Measurements from ENCODE around the gene DENND11. TPM values are rescaled to one million over a fixed set of nuclear protein-coding genes. Genes with fewer than 3 reads are reported as not detected.

The DENND11 gene
- polyA plus RNA-seq, 1 of the 3 experiments (the other 2 are of a cell fraction): 5.5 TPM

- WGBS (ENCODE audit: low lambda C conversion rate): 83% methylated on average over 1 of the region's 1 CpG
- no peak overlapping the region for H3K27ac ChIP-seq (ENCODE audit: low read depth in 2 of 2, low read length in 1 of 2)
- H3K27me3 ChIP-seq (ENCODE audit: insufficient read depth): no peaks in the 10 kb centered on the region
- TF ChIP-seq ZBTB33 (IDR thresholded peaks at IDR 0.05; ENCODE audit: borderline replicate concordance, low read depth): no peak
- TF ChIP-seq POLR2AphosphoS5 (IDR thresholded peaks at IDR 0.05; ENCODE audit: low read depth, low read length): no peak
- no peak for TF ChIP-seq YY1 (IDR thresholded peaks at IDR 0.05; ENCODE audit: low read depth)
- TF ChIP-seq IRF3 (IDR thresholded peaks at IDR 0.05; ENCODE audit: low read depth, low read length): no peak
- TF ChIP-seq NRF1 (IDR thresholded peaks at IDR 0.05; ENCODE audit: low read depth, low read length): no peak
- no peak for TF ChIP-seq GABPA (IDR thresholded peaks at IDR 0.05; ENCODE audit: low read depth)
- TF ChIP-seq SMC3 (IDR thresholded peaks at IDR 0.05; ENCODE audit: low read depth, low read length): no peak
- TF ChIP-seq FOXJ3 (CRISPR knock-in tag; IDR thresholded peaks at IDR 0.05): no peak
- TF ChIP-seq MEF2A (IDR thresholded peaks at IDR 0.05; ENCODE audit: borderline replicate concordance, low read depth): no peak
- TF ChIP-seq TAF1 (IDR thresholded peaks at IDR 0.05; ENCODE audit: borderline replicate concordance, low read depth, low read length): no peak
- TF ChIP-seq GATA2 (CRISPR knock-in tag; IDR thresholded peaks at IDR 0.05): no peak
- no peak for TF ChIP-seq TCF12 (IDR thresholded peaks at IDR 0.05)
- no peak for TF ChIP-seq MAX (IDR thresholded peaks at IDR 0.05; ENCODE audit: low read depth)
- TF ChIP-seq FOSL2 (IDR thresholded peaks at IDR 0.05; ENCODE audit: borderline replicate concordance, low read depth): no peak
- no peak for TF ChIP-seq SIN3A (IDR thresholded peaks at IDR 0.05; ENCODE audit: borderline replicate concordance, low read depth, low read length)
- ChIA-PET CTCF (interaction anchor here (1.1 to 3.5 kb wide), 3 partner anchors 21 to 67 kb away, joined by 3 to 26 read pairs (median 4); partner anchors contain the start of gene SSBP1), POLR2A (no interaction called here)
- no peaks in the 10 kb centered on the region for H3F3A ChIP-seq (replicated peaks; ENCODE audit: insufficient read depth)
- H3K79me2 ChIP-seq (ENCODE audit: insufficient read depth): no peaks in the 10 kb centered on the region
- H3K4me1 ChIP-seq (ENCODE audit: control insufficient read depth in 1 of 2, insufficient read depth in 2 of 2, low read depth in 1 of 2, low read length in 1 of 2): no peaks in the 10 kb centered on the region
- no peaks in the 10 kb centered on the region; the same call in 1 of the 2 replicates for H3K9me2 ChIP-seq
- H3K9ac ChIP-seq: no peak overlapping the region
- no peaks in the 10 kb centered on the region for H3K9me3 ChIP-seq
- H3K36me3 ChIP-seq (replicated peaks in 1 of 2; ENCODE audit: control insufficient read depth in 1 of 2, insufficient read depth in 2 of 2, low read length in 1 of 2): peaks cover 0 to 5% of the 10 kb centered on the region in 2 experiments
- H3K4me2 ChIP-seq: no peak overlapping the region
- DNase-seq: no peak
- no peak overlapping the region for H3K4me3 ChIP-seq (ENCODE audit: low read depth in 2 of 2, low read length in 1 of 2)
- no peak overlapping the region for H2AFZ ChIP-seq (ENCODE audit: low read depth)
- no peaks in the 10 kb centered on the region for H4K20me1 ChIP-seq (ENCODE audit: insufficient read depth)
Measured at GRCh38 chr7:141717450-141717849, 15.5 kb upstream of the DENND11 start.

All from SK-N-SH (cell line).